Thoracic aorta (tissue), 2 donors: ENCODE data around the gene RIMBP2. TPM values are rescaled to one million over a fixed set of nuclear protein-coding genes. Genes with fewer than 3 reads are reported as not detected.

Source experiments
- ATAC-seq: fragments of 150-250 bp; one replicate; pipeline ENCODE4 v1.8.0; 2017; ENCODE audit warnings: low read depth; ENCODE audit not compliant: insufficient number of reproducible peaks, low FRiP score
- DNase-seq: peaks from one replicate; pipeline ENCODE4 v3.0.0-alpha.2; 2020; ENCODE audit warnings: low spot score
- H3K27ac ChIP-seq, 2 donors: fragments of 200-600 bp; sonication (generic); 1 replicate in 1 of 2; 2 replicates in 1 of 2; pipeline ENCODE4 v1.5.1; 2016; ENCODE audit warnings: mild to moderate bottlenecking in 2 of 2, moderate library complexity in 2 of 2
- H3K27me3 ChIP-seq: fragments of 200-600 bp; sonication (generic); replicated peaks from 2 replicates; pipeline ENCODE4 v1.6.0; 2016; ENCODE audit warnings: mild to moderate bottlenecking; ENCODE audit not compliant: insufficient read depth
- H3K36me3 ChIP-seq: fragments of 200-600 bp; sonication (generic); one replicate; pipeline ENCODE4 v1.5.1; 2016
- H3K4me1 ChIP-seq, 2 donors: fragments of 200-600 bp; sonication (generic); 1 replicate in 1 of 2; 2 replicates in 1 of 2; pipeline versions ENCODE4 v1.5.1 to v1.6.0; 2016; ENCODE audit warnings: low read depth in 2 of 2, mild to moderate bottlenecking in 1 of 2; ENCODE audit not compliant: control insufficient read depth in 1 of 2
- H3K4me3 ChIP-seq: fragments of 200-600 bp; sonication (generic); 2 replicates; pipeline ENCODE4 v1.5.1; 2016; ENCODE audit warnings: mild to moderate bottlenecking
- H3K9me3 ChIP-seq: fragments of 200-600 bp; sonication (generic); 2 replicates; pipeline ENCODE4 v1.5.1; 2016
- total RNA-seq, 2 donors: library from RNA; depleted of rRNA; stranded (reverse); fragments of >200 nt; gene quantifications; one replicate each; pipeline versions ENCODE4 v1.1.0 to v1.2.3, GENCODE V29; 2016
- TF ChIP-seq, protein P1 (sequence below): fragments of 200-600 bp; sonication (generic); IDR thresholded peaks from one replicate; pipeline ENCODE4 v1.5.1; 2019; ENCODE audit warnings: antibody characterized with exemption

Gene RIMBP2
- total RNA-seq, 2 donors from 2014 or later, result 0.54 to 0.92 TPM

DNA sequence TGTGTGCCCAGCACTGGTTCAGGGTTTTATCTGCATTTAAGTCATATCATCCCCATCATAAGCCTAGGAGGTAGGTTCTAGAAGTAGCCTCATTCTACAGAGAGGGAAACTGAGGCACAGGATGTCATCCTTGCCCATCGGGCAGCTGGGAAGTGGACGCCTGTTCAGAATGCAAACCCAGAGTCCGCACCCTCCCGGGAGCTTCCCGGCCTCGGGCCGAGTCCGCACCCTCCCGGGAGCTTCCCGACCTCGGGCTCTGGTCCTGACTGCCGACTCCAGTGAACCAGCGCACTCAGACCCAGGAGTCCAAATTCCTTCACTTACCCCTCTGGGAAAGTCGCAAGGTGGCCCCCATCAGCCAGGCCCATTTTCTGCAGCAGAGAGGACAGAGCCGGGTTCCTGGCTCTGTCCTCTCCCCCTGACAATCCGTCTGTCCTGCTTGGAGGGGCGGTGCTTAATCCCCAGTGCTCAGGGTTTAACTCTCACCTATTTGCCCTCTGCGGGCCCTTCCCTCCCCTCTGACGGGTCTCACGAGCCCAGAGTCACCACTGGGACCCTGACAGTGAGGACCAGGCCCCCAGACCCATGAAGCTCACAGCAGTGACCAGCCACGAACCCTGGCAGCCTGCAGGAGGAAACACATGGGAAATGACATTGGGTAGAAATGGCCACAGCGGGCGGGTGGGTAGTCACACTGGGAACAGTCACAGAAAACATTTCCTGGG is 236.5 kb downstream of the RIMBP2 start:
- ATAC-seq (no peak), DNase-seq (no peak)
- no peaks in the 10 kb centered on the region for H3K9me3 ChIP-seq
- TF ChIP-seq, protein P1, sequence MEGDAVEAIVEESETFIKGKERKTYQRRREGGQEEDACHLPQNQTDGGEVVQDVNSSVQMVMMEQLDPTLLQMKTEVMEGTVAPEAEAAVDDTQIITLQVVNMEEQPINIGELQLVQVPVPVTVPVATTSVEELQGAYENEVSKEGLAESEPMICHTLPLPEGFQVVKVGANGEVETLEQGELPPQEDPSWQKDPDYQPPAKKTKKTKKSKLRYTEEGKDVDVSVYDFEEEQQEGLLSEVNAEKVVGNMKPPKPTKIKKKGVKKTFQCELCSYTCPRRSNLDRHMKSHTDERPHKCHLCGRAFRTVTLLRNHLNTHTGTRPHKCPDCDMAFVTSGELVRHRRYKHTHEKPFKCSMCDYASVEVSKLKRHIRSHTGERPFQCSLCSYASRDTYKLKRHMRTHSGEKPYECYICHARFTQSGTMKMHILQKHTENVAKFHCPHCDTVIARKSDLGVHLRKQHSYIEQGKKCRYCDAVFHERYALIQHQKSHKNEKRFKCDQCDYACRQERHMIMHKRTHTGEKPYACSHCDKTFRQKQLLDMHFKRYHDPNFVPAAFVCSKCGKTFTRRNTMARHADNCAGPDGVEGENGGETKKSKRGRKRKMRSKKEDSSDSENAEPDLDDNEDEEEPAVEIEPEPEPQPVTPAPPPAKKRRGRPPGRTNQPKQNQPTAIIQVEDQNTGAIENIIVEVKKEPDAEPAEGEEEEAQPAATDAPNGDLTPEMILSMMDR, result no peak
- no peaks in the 10 kb centered on the region for H3K27me3 ChIP-seq
- no peaks in the 10 kb centered on the region for H3K4me1 ChIP-seq
- H3K4me3 ChIP-seq, result no peak overlapping the region
- no peaks in the 10 kb centered on the region for H3K36me3 ChIP-seq
- H3K27ac ChIP-seq, result no peak overlapping the region

DNA sequence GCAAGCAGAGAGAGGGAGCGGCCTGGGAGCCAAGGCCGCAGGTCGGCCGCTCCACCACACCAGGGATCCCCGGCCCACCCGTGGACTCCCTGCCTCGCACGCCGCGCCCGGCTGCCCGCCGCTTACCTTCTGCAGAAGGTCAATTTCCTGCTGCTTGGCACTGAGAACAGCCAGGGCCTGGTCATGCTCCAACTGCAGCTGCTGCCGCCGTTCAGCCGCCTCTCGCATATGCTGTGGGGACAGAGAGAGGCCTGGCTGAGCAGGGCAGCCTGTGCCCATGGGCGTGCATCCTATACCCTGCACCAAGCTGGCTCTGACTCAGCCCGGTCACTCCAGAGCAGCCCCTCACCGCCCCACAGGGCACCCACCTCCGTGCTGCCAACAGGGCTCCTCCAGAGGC is 237.3 kb downstream of the RIMBP2 start:
- Histone ChIP-seq H3K27me3 (no peaks in the 10 kb centered on the region), H3K4me3 (no peak overlapping the region), H3K36me3 (no peaks in the 10 kb centered on the region), H3K9me3 (no peaks in the 10 kb centered on the region), H3K4me1 (no peaks in the 10 kb centered on the region), H3K27ac (no peak overlapping the region)
- DNase-seq (no peak), ATAC-seq (no peak)
- TF ChIP-seq, protein P1, result no peak

- DNase-seq, result no peak
- Histone ChIP-seq H3K4me3 (no peak overlapping the region), H3K27ac (no peak overlapping the region), H3K4me1 (no peaks in the 10 kb centered on the region), H3K9me3 (no peaks in the 10 kb centered on the region), H3K36me3 (no peaks in the 10 kb centered on the region), H3K27me3 (no peaks in the 10 kb centered on the region)
- no peak for ATAC-seq
- TF ChIP-seq, protein P1, result no peak
These were observed 238.4 kb downstream of the RIMBP2 start for GRCh38 chr12:130477701-130478100.

DNA sequence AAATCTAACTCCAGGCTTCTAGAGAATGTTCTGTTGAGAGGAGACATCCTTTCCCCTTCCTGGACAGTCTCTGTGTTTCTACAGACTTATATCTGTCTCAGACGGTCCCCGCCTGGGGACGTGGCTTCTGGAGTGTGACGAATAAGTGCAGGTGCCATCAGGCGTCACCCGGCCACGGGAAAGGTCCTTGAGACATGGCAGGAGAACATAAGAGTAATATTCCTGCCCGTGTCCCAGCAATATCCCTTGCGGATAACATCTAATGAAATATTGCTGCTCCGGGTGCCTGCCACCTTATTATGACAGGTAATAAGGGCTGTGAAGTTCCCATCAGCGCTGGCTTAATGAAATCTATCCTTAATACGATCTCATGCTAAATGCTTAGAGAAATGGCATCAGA is 238.8 kb downstream of the RIMBP2 start:
- no peak for ATAC-seq
- no peaks in the 10 kb centered on the region for H3K9me3 ChIP-seq
- no peaks in the 10 kb centered on the region for H3K27me3 ChIP-seq
- H3K4me3 ChIP-seq, result no peak overlapping the region
- H3K4me1 ChIP-seq, result no peaks in the 10 kb centered on the region
- TF ChIP-seq, protein P1, result no peak
- DNase-seq, result no peak
- H3K36me3 ChIP-seq, result no peaks in the 10 kb centered on the region
- H3K27ac ChIP-seq, result no peak overlapping the region

- TF ChIP-seq, protein P1, result no peak
- Histone ChIP-seq H3K9me3 (no peaks in the 10 kb centered on the region), H3K27me3 (no peaks in the 10 kb centered on the region), H3K36me3 (no peaks in the 10 kb centered on the region), H3K27ac (no peak overlapping the region), H3K4me1 (no peaks in the 10 kb centered on the region), H3K4me3 (no peak overlapping the region)
- no peak for DNase-seq
- no peak for ATAC-seq
These were observed 239.5 kb downstream of the RIMBP2 start for GRCh38 chr12:130476451-130477135.
